Heart right ventricle (tissue), 16 donors: ENCODE measurements around the gene GOSR2. TPM values are rescaled to one million over a fixed set of nuclear protein-coding genes. Genes with fewer than 3 reads are reported as not detected.

Source experiments
- ATAC-seq, 8 donors: fragments of 200-7000 bp; cut with Tn5 transposase; one replicate each; pipeline ENCODE4 v1.9.1; 2020; ENCODE audit warnings: mild to moderate bottlenecking in 8 of 8, moderate library complexity in 8 of 8, moderate number of reproducible peaks in 1 of 8
- DNase-seq, 2 donors: peaks; one replicate each; pipeline ENCODE4 v3.0.0-alpha.2; 2020
- H3K27ac ChIP-seq, 10 donors: fragments of 200-600 bp; sonication (generic) in 2 of 10; one replicate each; pipeline versions ENCODE4 v1.5.0 to v1.8.0; 2020 to 2022; ENCODE audit warnings: mild to moderate bottlenecking in 3 of 10
- H3K27me3 ChIP-seq, 7 donors: fragments of 200-600 bp; one replicate each; pipeline ENCODE4 v1.8.0; 2021 to 2022; ENCODE audit warnings: mild to moderate bottlenecking in 2 of 7
- H3K36me3 ChIP-seq, 9 donors: fragments of 200-600 bp; sonication (generic) in 1 of 9; one replicate each; pipeline versions ENCODE4 v1.5.0 to v1.8.0; 2020 to 2022; ENCODE audit warnings: mild to moderate bottlenecking in 2 of 9
- H3K4me1 ChIP-seq, 9 donors: fragments of 200-600 bp; sonication (generic) in 1 of 9; one replicate each; pipeline versions ENCODE4 v1.5.0 to v1.8.0; 2020 to 2022; ENCODE audit warnings: mild to moderate bottlenecking in 4 of 9
- H3K4me3 ChIP-seq, 10 donors: fragments of 200-600 bp; sonication (generic) in 2 of 10; one replicate each; pipeline versions ENCODE4 v1.5.0 to v1.8.0; 2020 to 2022; ENCODE audit warnings: mild to moderate bottlenecking in 7 of 10, moderate library complexity in 2 of 10
- H3K9me3 ChIP-seq, 11 donors: fragments of 200-600 bp in 10 of 11; sonication (generic) in 2 of 11; one replicate each; pipeline versions ENCODE4 v1.5.0 to v1.8.0; 2013 to 2022; ENCODE audit warnings: mild to moderate bottlenecking in 2 of 11, control low read depth in 1 of 11, moderate library complexity in 1 of 11
- WGBS, 2 donors: extraction: QIAGEN DNeasy Blood & Tissue Kit; methylation state at CpG; one replicate each; pipeline ENCODE4 v1.1.7; 2013; ENCODE audit warnings: inconsistent platforms in 1 of 2; 5-methylcytosine and 5-hydroxymethylcytosine counted together
- intact Hi-C, 10 donors: fragments of 100-400 bp; cut with DNase I; formaldehyde crosslinking; loops; one replicate each; pipeline versions ENCODE4 v1.11.1 to v1.14.2; 2022
- polyA plus RNA-seq, 2 donors: library from polyadenylated mRNA; stranded (reverse); fragments of 200-250 nt; gene quantifications; one replicate each; pipeline ENCODE4 v1.2.3, GENCODE V29; 2013
- total RNA-seq, 10 donors: library from RNA; stranded (reverse); fragmentation: NEBNext Ultra II Directional in 3 of 10; extraction: Animal tissue kit (Norgen Biotek cat#: 25700) in 3 of 10; gene quantifications; one replicate each; pipeline versions ENCODE4 v1.2.1 to v1.2.4, GENCODE V29; 2021 to 2023
- TF ChIP-seq, protein P1 (sequence below), 9 donors: fragments of 200-600 bp; sonication (generic) in 2 of 9; IDR thresholded peaks; one replicate each; pipeline versions ENCODE4 v1.5.0 to v1.8.0; 2021 to 2022; ENCODE audit warnings: antibody characterized with exemption in 9 of 9, mild to moderate bottlenecking in 5 of 9, moderate library complexity in 1 of 9
- donor health status: Arrhythmogenic right ventricular cardiomyopathy.
- donor health status: ischemic (EF 13 %, LVEDD 7.1; RV severe dilation, severe dysfunction).
- donor health status: healthy with polysubstance abuse.
- donor health status: DM: no; HTN: yes; CAD: no.
- donor health status: DM: no; HTN: no; CAD: no.
- donor health status: ischemic (EF 25% LVEDD 6.9; RV normal size, moderate dysfunction).
- donor health status: ischemic (EF 25% LVEDD 5.7; RV mildly dilated, moderate dysfunction).
- donor health status: healthy.
- donor health status: DM: yes; HTN: yes; CAD: no.
- donor health status: Ischemic cardiomyopathy.
- donor health status: ischemic (EF 35%, LVEDD 5.7; RV mildly dilated, moderate dysfunction).
- donor health status: nonischemic (EF 11% LVEDD 7.7; RV severe dilation, severe dysfunction).
- donor health status: DM: yes; HTN: yes; CAD: no.
- donor health status: PGD.
- donor health status: ischemic (EF 29% LVEDD 5.4; RV normal size, mild dysfunction).
- donor health status: nonischemic (EF 23%, LVEDD 6.1; RV moderate dilation, normal function).

GOSR2 gene
- total and polyA plus RNA-seq, 12 donors = 20.3 to 47.3 (median 40.0) TPM

DNA sequence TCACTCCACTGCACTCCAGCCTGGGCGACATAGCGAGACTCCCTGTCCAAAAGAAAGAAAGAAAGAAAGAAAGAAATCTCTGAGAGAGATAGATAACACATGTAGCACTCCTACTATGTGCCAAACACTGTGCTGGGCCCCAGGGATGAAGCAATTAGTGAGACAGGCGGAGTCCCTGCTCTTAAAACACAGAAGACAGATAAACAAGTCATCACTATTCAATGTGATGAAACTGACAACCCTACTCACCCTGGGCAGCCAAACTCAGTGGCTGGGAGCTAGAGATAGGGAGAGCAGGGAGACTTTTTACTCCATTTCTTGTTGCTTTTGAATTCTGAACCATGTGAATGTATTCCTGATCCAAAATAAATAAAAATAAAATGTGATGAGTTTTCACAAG is 35.2 kb upstream of the GOSR2 start:
- WGBS, 2 donors = 67 to 80% methylated on average over 3 of the region's 3 CpGs
- Histone ChIP-seq H3K27ac (no peak overlapping the region), H3K9me3 (no peaks in the 10 kb centered on the region), H3K4me3 (no peak overlapping the region), H3K4me1 (peaks cover 0 to 9% (median 0%) of the 10 kb centered on the region in 9 donors), H3K36me3 (no peaks in the 10 kb centered on the region), H3K27me3 (peaks cover 0 to 74% (median 44%) of the 10 kb centered on the region in 7 donors)
- TF ChIP-seq, protein P1, sequence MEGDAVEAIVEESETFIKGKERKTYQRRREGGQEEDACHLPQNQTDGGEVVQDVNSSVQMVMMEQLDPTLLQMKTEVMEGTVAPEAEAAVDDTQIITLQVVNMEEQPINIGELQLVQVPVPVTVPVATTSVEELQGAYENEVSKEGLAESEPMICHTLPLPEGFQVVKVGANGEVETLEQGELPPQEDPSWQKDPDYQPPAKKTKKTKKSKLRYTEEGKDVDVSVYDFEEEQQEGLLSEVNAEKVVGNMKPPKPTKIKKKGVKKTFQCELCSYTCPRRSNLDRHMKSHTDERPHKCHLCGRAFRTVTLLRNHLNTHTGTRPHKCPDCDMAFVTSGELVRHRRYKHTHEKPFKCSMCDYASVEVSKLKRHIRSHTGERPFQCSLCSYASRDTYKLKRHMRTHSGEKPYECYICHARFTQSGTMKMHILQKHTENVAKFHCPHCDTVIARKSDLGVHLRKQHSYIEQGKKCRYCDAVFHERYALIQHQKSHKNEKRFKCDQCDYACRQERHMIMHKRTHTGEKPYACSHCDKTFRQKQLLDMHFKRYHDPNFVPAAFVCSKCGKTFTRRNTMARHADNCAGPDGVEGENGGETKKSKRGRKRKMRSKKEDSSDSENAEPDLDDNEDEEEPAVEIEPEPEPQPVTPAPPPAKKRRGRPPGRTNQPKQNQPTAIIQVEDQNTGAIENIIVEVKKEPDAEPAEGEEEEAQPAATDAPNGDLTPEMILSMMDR (IDR thresholded peaks at IDR 0.05) = no peak
- intact Hi-C loops = no loop called here
- ATAC-seq (no peak), DNase-seq (no peak)

DNA sequence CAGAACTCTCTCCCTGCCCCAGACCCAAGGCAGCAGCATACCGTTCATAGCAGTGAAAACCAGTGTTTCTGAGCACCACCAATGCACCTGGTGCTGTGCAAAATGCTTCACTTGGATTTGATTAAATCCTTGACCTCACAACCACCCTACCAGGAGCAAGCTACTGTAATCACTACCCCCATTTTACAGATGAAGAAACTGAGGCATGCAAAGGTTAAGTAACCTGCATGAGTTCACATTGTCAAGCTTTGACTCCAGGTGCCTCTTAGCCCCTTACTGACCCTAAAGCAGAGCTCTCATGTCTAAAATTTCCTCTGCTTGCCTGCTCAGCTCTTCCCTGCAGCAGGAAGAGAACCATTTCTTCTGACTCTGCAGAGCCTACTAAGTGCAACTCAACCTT is 34.2 kb upstream of the GOSR2 start:
- no peak overlapping the region for H3K4me3 ChIP-seq
- H3K27ac ChIP-seq = no peak overlapping the region
- H3K36me3 ChIP-seq = no peaks in the 10 kb centered on the region
- TF ChIP-seq, protein P1 (IDR thresholded peaks at IDR 0.05) = no peak
- H3K9me3 ChIP-seq = no peaks in the 10 kb centered on the region
- ATAC-seq = no peak
- DNase-seq = no peak
- peaks cover 0 to 9% (median 0%) of the 10 kb centered on the region in 9 donors for H3K4me1 ChIP-seq
- H3K27me3 ChIP-seq = peaks cover 0 to 76% (median 54%) of the 10 kb centered on the region in 7 donors
- 80 to 81% methylated on average over 1 of the region's 1 CpG for WGBS, 2 donors
- intact Hi-C loops = no loop called here

DNA sequence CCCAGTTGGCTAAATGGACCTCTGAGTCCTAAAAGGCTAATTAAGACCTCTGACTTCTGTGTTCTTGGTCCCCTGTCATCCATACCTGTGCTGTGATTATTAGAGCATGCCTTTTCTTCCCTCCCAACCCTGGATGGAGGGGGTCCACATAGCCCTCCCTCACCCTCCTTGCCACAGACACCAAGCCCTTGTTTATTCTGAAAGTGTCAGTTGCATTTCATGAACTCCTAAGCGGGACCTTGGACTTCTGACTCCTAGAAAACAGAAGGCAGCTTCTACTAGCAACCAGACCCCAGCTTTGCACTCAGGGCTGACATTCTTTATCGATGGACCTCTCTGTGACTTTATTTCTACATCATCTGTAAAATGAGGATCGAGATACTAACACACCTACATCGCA is 33.4 kb upstream of the GOSR2 start:
- ATAC-seq (no peak), DNase-seq (no peak)
- WGBS, 2 donors = 86 to 88% methylated on average over 4 of the region's 4 CpGs
- Histone ChIP-seq H3K9me3 (no peaks in the 10 kb centered on the region), H3K4me1 (peaks cover 0 to 9% (median 0%) of the 10 kb centered on the region in 9 donors), H3K4me3 (no peak overlapping the region), H3K36me3 (no peaks in the 10 kb centered on the region), H3K27ac (no peak overlapping the region), H3K27me3 (peaks cover 0 to 76% (median 56%) of the 10 kb centered on the region in 7 donors)
- TF ChIP-seq, protein P1 (IDR thresholded peaks at IDR 0.05) = no peak
- intact Hi-C loops = no loop called here

DNA sequence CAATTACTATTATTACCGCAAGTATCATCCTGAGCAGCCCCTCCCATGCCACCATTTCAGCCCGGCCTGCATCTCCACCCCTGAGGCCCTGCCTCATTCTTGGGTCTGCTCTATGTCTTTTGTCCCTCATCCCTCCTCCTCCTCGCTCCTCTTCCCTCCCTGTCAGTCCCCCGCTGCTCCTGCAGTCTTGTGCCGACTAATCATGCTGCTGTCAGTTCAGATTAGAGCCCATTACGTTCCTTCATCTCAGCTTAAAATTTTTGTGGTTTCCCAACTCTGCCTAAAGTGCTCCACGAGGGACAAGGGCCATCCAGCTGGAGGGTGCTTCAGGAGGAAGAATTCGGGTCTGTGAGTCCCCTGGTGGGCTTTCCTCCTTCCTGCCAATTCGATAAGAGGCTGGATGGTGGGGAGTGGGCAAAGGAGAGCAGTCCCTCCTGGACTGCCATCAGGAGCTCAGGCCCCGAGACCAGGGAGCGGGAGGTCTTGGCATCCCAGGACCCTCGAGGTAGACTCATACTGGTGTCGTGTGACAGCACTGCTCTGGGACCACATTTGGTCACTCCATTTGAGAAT is 32.9 kb upstream of the GOSR2 start:
- 38 to 47% methylated on average over 13 of the region's 13 CpGs for WGBS, 2 donors
- intact Hi-C loops = no loop called here
- H3K9me3 ChIP-seq = no peaks in the 10 kb centered on the region
- ATAC-seq (no peak), DNase-seq (no peak)
- TF ChIP-seq, protein P1 (IDR thresholded peaks at IDR 0.05) = no peak
- no peaks in the 10 kb centered on the region for H3K36me3 ChIP-seq
- no peak overlapping the region for H3K4me3 ChIP-seq
- H3K4me1 ChIP-seq = peaks cover 0 to 11% (median 0%) of the 10 kb centered on the region in 9 donors
- peaks cover 0 to 76% (median 56%) of the 10 kb centered on the region in 7 donors for H3K27me3 ChIP-seq
- no peak overlapping the region for H3K27ac ChIP-seq
